Esophagus (tissue), 2 donors: ENCODE results near the gene TBX5. TPM values are rescaled to one million over a fixed set of nuclear protein-coding genes. Genes with fewer than 3 reads are reported as not detected.

Experiments
- H3K27ac ChIP-seq, 2 donors: one replicate each; pipeline ENCODE4 v1.5.1; 2013; ENCODE audit warnings: low read depth in 2 of 2, mild to moderate bottlenecking in 2 of 2, inconsistent platforms in 1 of 2, low read length in 1 of 2, moderate library complexity in 1 of 2
- H3K27me3 ChIP-seq, 2 donors: one replicate each; pipeline ENCODE4 v1.6.1; 2013; ENCODE audit warnings: low read length in 2 of 2, control low read depth in 1 of 2, mild to moderate bottlenecking in 1 of 2; ENCODE audit not compliant: insufficient read depth in 2 of 2, control insufficient read depth in 1 of 2
- H3K36me3 ChIP-seq, 2 donors: one replicate each; pipeline ENCODE4 v1.6.1; 2013; ENCODE audit warnings: low read length in 1 of 2; ENCODE audit not compliant: control insufficient read depth in 2 of 2, insufficient read depth in 2 of 2
- H3K4me1 ChIP-seq, 2 donors: one replicate each; pipeline ENCODE4 v1.6.1; 2013; ENCODE audit warnings: low read length in 1 of 2; ENCODE audit not compliant: control insufficient read depth in 2 of 2, insufficient read depth in 2 of 2
- H3K4me3 ChIP-seq, 2 donors: one replicate each; pipeline ENCODE4 v1.5.1; 2013; ENCODE audit warnings: low read length in 2 of 2, mild to moderate bottlenecking in 2 of 2, low read depth in 1 of 2, moderate library complexity in 1 of 2
- H3K9me3 ChIP-seq, 2 donors: one replicate each; pipeline ENCODE4 v1.6.1; 2013; ENCODE audit warnings: mild to moderate bottlenecking in 2 of 2, low read depth in 1 of 2, low read length in 1 of 2, moderate library complexity in 1 of 2; ENCODE audit not compliant: control insufficient read depth in 2 of 2, insufficient read depth in 1 of 2
- WGBS, 2 donors: extraction: QIAGEN DNeasy Blood & Tissue Kit; methylation state at CpG; one replicate each; pipeline ENCODE4 v1.1.7; 2013; 5-methylcytosine and 5-hydroxymethylcytosine counted together
- polyA plus RNA-seq, 2 donors: library from polyadenylated mRNA; stranded (reverse); fragments of 200-250 nt; gene quantifications; one replicate each; pipeline ENCODE4 v1.2.3, GENCODE V29; 2013
- donor health status: healthy with polysubstance abuse.
- donor health status: Bipolar disorder and iron deficiency.

TBX5 gene
- polyA plus RNA-seq, 2 donors, result 0.51 to 1.2 TPM

DNA sequence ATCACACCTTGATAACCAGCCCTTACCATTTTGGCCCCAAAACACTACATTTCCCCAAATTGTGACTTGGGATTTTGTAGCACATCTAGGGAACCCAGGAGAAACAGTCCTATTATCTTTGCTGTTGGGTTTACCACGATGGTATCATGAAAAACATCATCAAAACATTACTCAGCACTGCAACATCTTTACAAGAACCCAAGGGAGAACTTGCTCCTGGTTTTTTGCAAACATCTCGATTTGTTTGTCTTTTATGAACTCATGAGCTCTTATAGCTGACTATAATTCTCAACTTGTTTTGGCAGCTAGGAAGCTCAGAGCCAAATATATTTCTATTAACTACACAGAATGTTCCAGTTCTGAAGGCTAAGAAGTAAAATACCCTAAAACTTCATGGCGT is 65.7 kb downstream of the TBX5 start:
- Histone ChIP-seq H3K9me3 (peaks cover 0 to 2% of the 10 kb centered on the region in 2 donors), H3K27me3 (no peaks in the 10 kb centered on the region), H3K4me1 (no peaks in the 10 kb centered on the region), H3K4me3 (no peak overlapping the region), H3K36me3 (no peaks in the 10 kb centered on the region), H3K27ac (no peak overlapping the region)
- 60% methylated on average over 3 of the region's 3 CpGs for WGBS, 2 donors

- H3K36me3 ChIP-seq, result no peaks in the 10 kb centered on the region
- no peak overlapping the region for H3K27ac ChIP-seq
- 59 to 62% methylated on average over 2 of the region's 2 CpGs for WGBS, 2 donors
- H3K4me3 ChIP-seq, result no peak overlapping the region
- H3K27me3 ChIP-seq, result no peaks in the 10 kb centered on the region
- peaks cover 0 to 2% of the 10 kb centered on the region in 2 donors for H3K9me3 ChIP-seq
- no peaks in the 10 kb centered on the region for H3K4me1 ChIP-seq
Measured at GRCh38 chr12:114339626-114340025, 66.3 kb downstream of the TBX5 start.

DNA sequence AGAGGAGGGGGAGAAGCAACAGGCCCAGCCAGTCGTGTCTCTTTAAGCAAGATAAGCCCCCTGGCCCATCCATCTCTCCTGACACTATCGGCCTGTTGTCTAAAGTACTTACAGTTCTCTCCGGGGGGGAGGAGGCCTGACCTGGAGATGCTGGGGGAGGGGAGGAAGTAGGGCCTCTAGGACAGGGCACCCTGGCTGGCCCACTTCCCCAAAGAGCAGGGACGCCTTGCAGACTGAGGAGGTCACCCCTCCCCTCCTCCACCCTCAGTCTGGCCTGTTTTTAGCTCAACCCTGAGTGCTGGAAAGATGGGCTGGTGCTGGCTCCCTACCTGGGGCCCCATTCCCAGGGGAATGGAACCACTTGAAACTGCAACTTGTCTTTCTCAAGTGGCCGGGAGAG is 70.3 kb downstream of the TBX5 start:
- no peak overlapping the region for H3K4me3 ChIP-seq
- H3K27me3 ChIP-seq, result no peaks in the 10 kb centered on the region
- H3K36me3 ChIP-seq, result no peaks in the 10 kb centered on the region
- 21 to 39% methylated on average over 5 of the region's 5 CpGs for WGBS, 2 donors
- peaks cover 2 to 3% of the 10 kb centered on the region in 2 donors for H3K9me3 ChIP-seq
- no peaks in the 10 kb centered on the region for H3K4me1 ChIP-seq
- H3K27ac ChIP-seq, result no peak overlapping the region

- WGBS, 2 donors, result 72 to 80% methylated on average over 5 of the region's 5 CpGs
- H3K27ac ChIP-seq, result no peak overlapping the region
- peaks cover 2 to 3% of the 10 kb centered on the region in 2 donors for H3K9me3 ChIP-seq
- H3K4me1 ChIP-seq, result no peaks in the 10 kb centered on the region
- H3K36me3 ChIP-seq, result no peaks in the 10 kb centered on the region
- no peaks in the 10 kb centered on the region for H3K27me3 ChIP-seq
- H3K4me3 ChIP-seq, result no peak overlapping the region
Measured at GRCh38 chr12:114334395-114334794, 71.5 kb downstream of the TBX5 start.

DNA sequence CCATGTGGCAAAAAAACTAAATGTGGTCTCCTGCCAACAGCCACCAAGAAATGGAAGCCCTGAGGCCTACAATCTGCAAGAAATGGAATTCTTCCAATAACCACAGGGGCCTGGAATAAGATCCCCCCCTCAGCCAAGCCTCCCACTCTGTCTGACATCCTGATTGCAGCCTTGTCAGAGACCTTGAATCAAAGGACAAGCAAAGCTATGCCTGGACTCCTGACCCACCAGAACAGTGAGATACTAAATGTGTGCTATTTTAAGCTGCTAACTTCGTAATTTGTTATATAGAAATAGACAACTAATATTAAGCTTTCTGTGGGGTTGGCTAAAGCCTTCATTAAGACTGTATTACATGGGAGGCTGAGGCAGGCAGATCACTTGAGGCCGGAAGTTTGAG is 77.7 kb downstream of the TBX5 start:
- H3K9me3 ChIP-seq, result peaks cover 0 to 4% of the 10 kb centered on the region in 2 donors
- H3K4me3 ChIP-seq, result no peak overlapping the region
- no peaks in the 10 kb centered on the region for H3K4me1 ChIP-seq
- no peak overlapping the region for H3K27ac ChIP-seq
- H3K27me3 ChIP-seq, result no peaks in the 10 kb centered on the region
- H3K36me3 ChIP-seq, result no peaks in the 10 kb centered on the region
- 71 to 76% methylated on average over 2 of the region's 2 CpGs for WGBS, 2 donors

DNA sequence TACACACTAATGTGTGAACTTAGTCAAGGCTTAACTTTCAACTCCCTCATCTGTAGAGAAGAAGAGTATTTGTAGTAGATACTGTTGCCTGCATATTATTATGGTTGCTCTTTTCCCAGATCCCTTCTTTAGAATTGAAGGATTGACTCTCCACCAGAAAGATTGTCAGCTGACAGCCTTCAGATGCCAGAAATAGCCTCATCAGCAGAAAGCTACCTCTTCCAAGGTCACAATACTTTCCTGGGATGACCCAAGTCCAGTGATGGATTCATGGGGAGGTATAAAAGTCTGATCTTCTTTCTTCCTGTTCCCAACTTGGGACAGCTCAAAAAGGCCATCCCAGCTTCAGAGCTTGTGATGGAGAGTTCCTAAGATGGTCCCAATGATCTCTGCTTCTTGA is 78.2 kb downstream of the TBX5 start:
- Histone ChIP-seq H3K27ac (no peak overlapping the region), H3K9me3 (peaks cover 0 to 4% of the 10 kb centered on the region in 2 donors), H3K36me3 (no peaks in the 10 kb centered on the region), H3K4me3 (no peak overlapping the region), H3K4me1 (no peaks in the 10 kb centered on the region), H3K27me3 (no peaks in the 10 kb centered on the region)

GRCh38 chr12:114321524-114321923 is 84.4 kb downstream of the TBX5 start:
- no peak overlapping the region for H3K4me3 ChIP-seq
- 76 to 87% methylated on average over 1 of the region's 1 CpG for WGBS, 2 donors
- H3K9me3 ChIP-seq, result no peaks in the 10 kb centered on the region
- no peaks in the 10 kb centered on the region for H3K36me3 ChIP-seq
- no peaks in the 10 kb centered on the region for H3K27me3 ChIP-seq
- H3K27ac ChIP-seq, result no peak overlapping the region
- no peaks in the 10 kb centered on the region for H3K4me1 ChIP-seq

- Histone ChIP-seq H3K4me3 (no peak overlapping the region), H3K36me3 (no peaks in the 10 kb centered on the region), H3K27me3 (no peaks in the 10 kb centered on the region), H3K27ac (no peak overlapping the region), H3K9me3 (no peaks in the 10 kb centered on the region), H3K4me1 (no peaks in the 10 kb centered on the region)
- whole genome bisulfite sequencing, 2 donors, result 80% methylated on average over 8 of the region's 8 CpGs
Measured at GRCh38 chr12:114320968-114321367, 85.0 kb downstream of the TBX5 start.

- H3K36me3 ChIP-seq, result no peaks in the 10 kb centered on the region
- H3K4me1 ChIP-seq, result no peaks in the 10 kb centered on the region
- H3K27ac ChIP-seq, result no peak overlapping the region
- no peaks in the 10 kb centered on the region for H3K9me3 ChIP-seq
- WGBS, 2 donors, result 70 to 80% methylated on average over 9 of the region's 9 CpGs
- H3K4me3 ChIP-seq, result no peak overlapping the region
- H3K27me3 ChIP-seq, result no peaks in the 10 kb centered on the region
Measured at GRCh38 chr12:114320101-114320500, 85.8 kb downstream of the TBX5 start.

DNA sequence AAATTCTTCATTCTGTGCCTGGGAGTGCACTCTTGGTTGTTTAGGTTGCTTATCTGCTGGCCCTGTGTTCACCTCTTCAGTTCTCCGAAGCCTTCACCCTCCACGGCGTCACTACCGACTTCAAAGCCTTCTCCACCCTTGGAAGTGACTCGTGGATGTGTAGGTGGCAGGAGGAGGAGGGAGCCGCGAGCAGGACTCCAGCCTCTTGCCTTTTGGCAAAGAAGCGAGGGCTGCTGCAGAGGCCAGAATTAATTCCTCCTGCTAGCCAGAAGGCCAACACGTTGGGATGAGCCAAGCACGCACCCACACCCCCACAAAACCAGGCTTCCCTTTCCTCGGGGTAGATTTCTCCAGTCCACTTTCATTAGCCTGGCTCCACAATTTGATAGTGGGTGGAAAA is 86.5 kb downstream of the TBX5 start:
- Histone ChIP-seq H3K36me3 (no peaks in the 10 kb centered on the region), H3K4me3 (no peak overlapping the region), H3K4me1 (no peaks in the 10 kb centered on the region), H3K27me3 (no peaks in the 10 kb centered on the region), H3K27ac (no peak overlapping the region), H3K9me3 (no peaks in the 10 kb centered on the region)
- 33 to 38% methylated on average over 11 of the region's 11 CpGs for WGBS, 2 donors
